Fibroblast of skin of left quadriceps (primary cell): ENCODE measurements around the gene NGEF.

Experiments used
- DNase-seq, 2 experiments: peaks; one replicate each; pipeline ENCODE4 v3.0.0-alpha.2; 2013; ENCODE audit warnings: low read depth in 2 of 2

Gene NGEF

GRCh38 chr2:232838406-232838874 lies 174.6 kb downstream of the NGEF start:
- DNase-seq: no peak

DNA sequence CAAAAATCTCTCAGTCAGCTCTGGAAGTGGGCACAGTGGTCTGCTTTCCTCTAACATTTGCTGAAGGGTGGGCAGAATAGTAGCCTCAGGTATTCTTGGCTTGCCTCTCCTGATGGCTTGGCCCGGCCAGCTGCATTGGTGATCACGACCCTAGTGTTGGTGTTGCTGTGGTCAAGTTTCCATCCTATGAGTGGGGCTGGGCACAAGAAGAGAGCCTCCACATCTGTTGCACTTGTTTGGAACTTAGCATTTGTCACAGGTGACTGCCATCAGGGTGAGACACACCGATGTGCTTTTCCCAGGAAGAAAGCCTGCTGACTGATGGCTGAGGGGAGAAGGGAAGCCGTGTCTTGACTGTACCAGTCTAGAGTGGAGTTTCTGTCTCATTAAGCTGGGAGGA lies 176.1 kb downstream of the NGEF start:
- no peak for DNase-seq

- DNase-seq: no peak
Observed at GRCh38 chr2:232835687-232836208, 177.3 kb downstream of the NGEF start.

DNA sequence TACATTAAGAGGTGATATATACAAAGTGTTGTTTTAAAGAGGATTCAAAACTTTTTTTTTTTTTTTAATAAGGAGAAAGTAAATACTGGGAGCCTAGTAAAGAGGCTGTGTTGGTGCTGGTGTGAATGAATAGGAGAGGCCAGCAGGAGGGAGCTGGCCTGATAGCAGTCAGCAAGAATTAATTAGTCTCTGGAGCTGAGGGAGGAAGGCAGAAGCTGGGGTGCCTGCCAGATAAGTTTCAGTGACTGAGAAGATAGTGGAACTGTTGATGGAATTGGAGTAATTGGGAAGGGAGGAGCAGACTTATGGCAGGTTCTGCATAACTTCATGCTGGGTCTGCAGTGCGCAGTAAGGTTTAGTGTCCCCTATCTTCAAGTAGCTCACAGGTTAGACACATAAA lies 179.2 kb downstream of the NGEF start:
- no peak for DNase-seq

- DNase-seq: no peak
Observed at GRCh38 chr2:232831496-232831895, 181.6 kb downstream of the NGEF start.

- DNase-seq: no peak
Observed at GRCh38 chr2:232829988-232830387, 183.1 kb downstream of the NGEF start.
